Astrocyte (in vitro differentiated cells and primary cell): ENCODE measurements around the gene GAB2. TPM values are rescaled to one million over a fixed set of nuclear protein-coding genes. Genes with fewer than 3 reads are reported as not detected.

Experiments
- DNase-seq: peaks from one replicate; pipeline ENCODE4 v3.0.0-alpha.2; 2010; ENCODE audit warnings: low read depth
- FAIRE-seq: peaks from 2 replicates; lab custom pipeline; 2011; peaks lifted over from hg19 to GRCh38; lab: Jason Lieb, UNC
- H2AFZ ChIP-seq: 2 replicates; pipeline ENCODE4 v1.6.0; 2012; ENCODE audit warnings: low read depth, low read length, inconsistent platforms
- H3K27ac ChIP-seq: 2 replicates; pipeline ENCODE4 v1.5.1; 2011; ENCODE audit warnings: low read depth, low read length, inconsistent platforms
- H3K27me3 ChIP-seq: 2 replicates; pipeline ENCODE4 v1.6.0; 2011; ENCODE audit warnings: low read length, inconsistent platforms; ENCODE audit not compliant: insufficient read depth
- H3K36me3 ChIP-seq: 2 replicates; pipeline ENCODE4 v1.5.1; 2011; ENCODE audit warnings: low read length, inconsistent platforms; ENCODE audit not compliant: insufficient read depth
- H3K4me1 ChIP-seq: 2 replicates; pipeline ENCODE4 v1.5.1; 2011; ENCODE audit warnings: low read length, inconsistent platforms; ENCODE audit not compliant: insufficient read depth
- H3K4me2 ChIP-seq: 2 replicates; pipeline ENCODE4 v1.6.0; 2012; ENCODE audit warnings: low read length, inconsistent platforms
- H3K4me3 ChIP-seq: 2 replicates; pipeline ENCODE4 v1.5.1; 2011; ENCODE audit warnings: low read depth, mild to moderate bottlenecking, low read length, inconsistent platforms; ENCODE audit not compliant: insufficient read depth
- H3K79me2 ChIP-seq: 2 replicates; pipeline ENCODE4 v1.6.0; 2012; ENCODE audit warnings: mild to moderate bottlenecking, low read length, inconsistent platforms; ENCODE audit not compliant: insufficient read depth
- H3K9ac ChIP-seq: 2 replicates; pipeline ENCODE4 v1.6.0; 2012; ENCODE audit warnings: mild to moderate bottlenecking, low read length, inconsistent platforms
- H3K9me3 ChIP-seq: 2 replicates; pipeline ENCODE4 v1.5.1; 2012; ENCODE audit warnings: low read depth, mild to moderate bottlenecking, low read length, inconsistent platforms; ENCODE audit not compliant: insufficient read depth
- H4K20me1 ChIP-seq: 2 replicates; pipeline ENCODE4 v1.6.0; 2012; ENCODE audit warnings: low read length, inconsistent platforms; ENCODE audit not compliant: insufficient read depth
- H3K27ac Mint-ChIP-seq: one replicate; pipeline ENCODE4 v1.8.0; 2021; ENCODE audit warnings: mild to moderate bottlenecking, mixed read lengths; ENCODE audit not compliant: unreplicated experiment
- H3K27me3 Mint-ChIP-seq: one replicate; pipeline ENCODE4 v1.8.0; 2021; ENCODE audit warnings: low read depth, mixed read lengths; ENCODE audit not compliant: unreplicated experiment
- H3K36me3 Mint-ChIP-seq: one replicate; pipeline ENCODE4 v1.8.0; 2021; ENCODE audit warnings: low read depth, mixed read lengths; ENCODE audit not compliant: unreplicated experiment
- H3K4me1 Mint-ChIP-seq: one replicate; pipeline ENCODE4 v1.8.0; 2021; ENCODE audit warnings: low read depth, mixed read lengths; ENCODE audit not compliant: unreplicated experiment
- H3K4me3 Mint-ChIP-seq: one replicate; pipeline ENCODE4 v1.8.0; 2021; ENCODE audit warnings: mild to moderate bottlenecking, moderate library complexity, mixed read lengths; ENCODE audit not compliant: unreplicated experiment
- H3K9me3 Mint-ChIP-seq: one replicate; pipeline ENCODE4 v1.8.0; 2021; ENCODE audit warnings: mild to moderate bottlenecking, mixed read lengths; ENCODE audit not compliant: unreplicated experiment
- CTCF ChIP-seq: IDR thresholded peaks from 2 replicates; pipeline ENCODE4 v1.5.1; 2011; ENCODE audit warnings: low read depth, mild to moderate bottlenecking, inconsistent platforms, low read length, moderate library complexity; ENCODE audit not compliant: insufficient read depth
- EZH2 ChIP-seq: IDR thresholded peaks from 2 replicates; pipeline ENCODE4 v1.6.1; 2012; ENCODE audit warnings: mild to moderate bottlenecking, low read length, inconsistent platforms; ENCODE audit not compliant: insufficient read depth
- total RNA-seq: library from RNA; stranded (reverse); gene quantifications from 2 replicates; pipeline ENCODE4 v1.2.1, GENCODE V29; 2021

The GAB2 gene
- total RNA-seq, 1 donor from 2014 or later, result 18.2 TPM

GRCh38 chr11:78451371-78452150 is 33.9 kb upstream of the GAB2 start:
- TF ChIP-seq EZH2 (no peak), CTCF (no peak)
- no peak for FAIRE-seq
- H3K4me1 Mint-ChIP-seq, result peaks cover 17% of the 10 kb centered on the region
- DNase-seq, result no peak
- H3K27me3 Mint-ChIP-seq, result no peaks in the 10 kb centered on the region
- Histone ChIP-seq H3K27ac (no peak overlapping the region), H3K4me3 (no peak overlapping the region), H3K4me1 (no peaks in the 10 kb centered on the region), H3K4me2 (no peak overlapping the region), H3K79me2 (no peaks in the 10 kb centered on the region), H2AFZ (no peak overlapping the region), H3K9ac (no peak overlapping the region), H3K27me3 (no peaks in the 10 kb centered on the region), H3K36me3 (no peaks in the 10 kb centered on the region), H3K9me3 (no peaks in the 10 kb centered on the region), H4K20me1 (no peaks in the 10 kb centered on the region)
- peaks cover 1% of the 10 kb centered on the region for H3K9me3 Mint-ChIP-seq
- no peak overlapping the region for H3K4me3 Mint-ChIP-seq
- no peaks in the 10 kb centered on the region for H3K36me3 Mint-ChIP-seq
- no peak overlapping the region for H3K27ac Mint-ChIP-seq

GRCh38 chr11:78450866-78451265 is 33.2 kb upstream of the GAB2 start:
- no peaks in the 10 kb centered on the region for H3K9me3 ChIP-seq
- no peaks in the 10 kb centered on the region for H3K4me1 ChIP-seq
- H3K27me3 ChIP-seq, result no peaks in the 10 kb centered on the region
- H3K27me3 Mint-ChIP-seq, result no peaks in the 10 kb centered on the region
- no peaks in the 10 kb centered on the region for H3K79me2 ChIP-seq
- H3K36me3 ChIP-seq, result no peaks in the 10 kb centered on the region
- no peak overlapping the region for H3K27ac ChIP-seq
- no peaks in the 10 kb centered on the region for H4K20me1 ChIP-seq
- no peak overlapping the region for H3K4me3 ChIP-seq
- H3K4me3 Mint-ChIP-seq, result peak overlapping the region; percentile 68
- DNase-seq, result no peak
- no peak overlapping the region for H2AFZ ChIP-seq
- H3K4me1 Mint-ChIP-seq, result peaks cover 17% of the 10 kb centered on the region
- H3K4me2 ChIP-seq, result no peak overlapping the region
- peaks cover 1% of the 10 kb centered on the region for H3K9me3 Mint-ChIP-seq
- H3K36me3 Mint-ChIP-seq, result no peaks in the 10 kb centered on the region
- no peak for FAIRE-seq
- H3K27ac Mint-ChIP-seq, result no peak overlapping the region
- H3K9ac ChIP-seq, result no peak overlapping the region
- TF ChIP-seq CTCF (no peak), EZH2 (no peak)

GRCh38 chr11:78449866-78450265 is 32.2 kb upstream of the GAB2 start:
- Histone ChIP-seq H3K4me3 (no peak overlapping the region), H3K27ac (no peak overlapping the region), H3K79me2 (no peaks in the 10 kb centered on the region), H3K4me2 (no peak overlapping the region), H3K27me3 (no peaks in the 10 kb centered on the region), H3K36me3 (no peaks in the 10 kb centered on the region), H3K9me3 (no peaks in the 10 kb centered on the region), H4K20me1 (no peaks in the 10 kb centered on the region), H2AFZ (no peak overlapping the region), H3K9ac (no peak overlapping the region), H3K4me1 (no peaks in the 10 kb centered on the region)
- Mint-ChIP-seq H3K4me3 (no peak overlapping the region), H3K4me1 (peaks cover 17% of the 10 kb centered on the region), H3K27ac (no peak overlapping the region), H3K27me3 (no peaks in the 10 kb centered on the region), H3K9me3 (peaks cover 1% of the 10 kb centered on the region), H3K36me3 (no peaks in the 10 kb centered on the region)
- DNase-seq (peak; percentile 16), FAIRE-seq (no peak)
- TF ChIP-seq EZH2 (no peak), CTCF (no peak)
